GM21528 (cell line): ENCODE measurements around the gene RAPGEF4.

ENCODE experiments used
- ATAC-seq: cut with Tn5 transposase; IDR thresholded peaks from one replicate; pipeline ENCODE4 v1.9.1; 2021; ENCODE audit warnings: mild to moderate bottlenecking, moderate library complexity; ENCODE audit not compliant: unreplicated experiment, low FRiP score

The RAPGEF4 gene

GRCh38 chr2:172855588-172855987 lies 119.9 kb downstream of the RAPGEF4 start:
- ATAC-seq = no peak

DNA sequence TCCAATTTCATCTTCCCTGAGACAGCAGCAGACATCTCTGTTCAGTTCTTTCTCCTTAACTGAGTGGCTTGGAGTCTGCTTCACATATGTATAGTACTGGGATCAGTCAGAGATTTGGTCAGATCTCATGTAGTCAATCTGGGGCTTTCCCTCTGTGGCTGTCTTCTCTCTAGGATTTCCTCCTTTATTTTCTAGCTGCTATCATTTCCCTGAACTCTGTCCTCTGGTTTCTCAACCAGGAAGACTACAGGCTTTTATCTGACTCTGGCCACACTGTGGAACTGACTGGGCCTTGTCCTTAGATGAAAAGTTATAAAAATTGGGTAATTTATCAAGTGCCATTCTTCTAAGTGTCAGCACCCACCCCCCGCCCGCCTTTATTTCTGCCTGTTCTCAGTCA lies 121.0 kb downstream of the RAPGEF4 start:
- ATAC-seq = no peak

- no peak for ATAC-seq
Measured at GRCh38 chr2:172858473-172858745, 122.8 kb downstream of the RAPGEF4 start.

GRCh38 chr2:172859581-172860335 lies 124.1 kb downstream of the RAPGEF4 start:
- no peak for ATAC-seq

DNA sequence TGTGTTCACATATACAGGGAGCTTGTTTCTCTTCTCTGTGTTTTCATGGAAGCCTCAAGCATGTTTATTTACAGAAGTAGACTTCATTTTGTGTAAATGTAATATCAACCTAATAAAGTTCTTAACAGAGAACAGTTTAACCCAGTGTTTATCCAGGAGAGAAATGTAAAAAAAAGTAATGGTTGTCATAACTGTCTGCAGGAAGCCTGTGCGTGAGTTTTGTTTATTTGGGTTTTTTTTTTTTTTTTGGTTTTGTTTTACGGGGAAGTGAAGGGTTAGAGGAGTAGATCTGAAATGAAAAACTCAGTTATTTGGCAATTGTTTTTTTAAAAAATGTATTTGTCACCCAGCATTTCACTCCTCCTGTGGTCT lies 124.7 kb downstream of the RAPGEF4 start:
- no peak for ATAC-seq

GRCh38 chr2:172861098-172861497 lies 125.5 kb downstream of the RAPGEF4 start:
- no peak for ATAC-seq

DNA sequence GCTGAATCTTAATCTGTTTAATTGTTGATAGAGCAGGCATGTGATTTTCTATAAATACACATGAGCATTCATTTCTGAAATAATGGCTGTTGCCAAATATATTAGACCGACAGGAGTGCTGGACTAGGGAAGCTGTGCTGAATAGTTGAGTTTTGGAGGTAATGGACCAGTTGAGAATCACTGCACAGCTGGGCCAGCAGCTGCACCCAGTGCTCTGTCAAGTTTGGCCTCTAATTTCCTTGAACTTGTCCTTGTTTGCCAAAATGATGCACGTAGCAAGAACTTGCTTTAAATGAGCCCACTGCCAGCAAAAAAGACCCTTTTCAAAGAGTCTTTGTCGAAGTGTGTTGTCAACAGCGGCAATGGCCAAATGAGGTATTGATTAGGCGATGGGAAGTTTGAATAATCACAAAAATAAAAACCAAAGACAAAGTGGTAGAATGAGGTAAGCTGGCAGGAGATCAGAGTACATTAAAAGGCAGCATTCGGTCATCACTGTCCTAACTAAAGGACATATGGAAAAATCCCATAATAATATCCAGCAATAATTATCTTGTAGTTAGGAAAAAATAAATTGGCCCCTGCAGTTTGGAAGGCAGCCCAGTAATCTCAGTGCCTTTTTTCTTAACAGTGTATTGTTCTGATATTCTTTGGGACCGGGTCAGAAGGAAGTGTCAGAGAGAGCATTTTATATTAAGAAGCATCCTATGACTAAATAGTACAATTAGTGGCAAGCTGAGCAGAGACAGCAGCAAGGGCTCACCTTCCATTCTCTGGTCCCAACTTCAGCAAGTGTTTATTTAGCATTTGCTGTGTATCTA lies 126.2 kb downstream of the RAPGEF4 start:
- ATAC-seq = no peak

GRCh38 chr2:172863341-172863740 lies 127.7 kb downstream of the RAPGEF4 start:
- ATAC-seq = no peak

GRCh38 chr2:172864182-172864581 lies 128.5 kb downstream of the RAPGEF4 start:
- no peak for ATAC-seq

- ATAC-seq = no peak
Measured at GRCh38 chr2:172865422-172865821, 129.8 kb downstream of the RAPGEF4 start.

DNA sequence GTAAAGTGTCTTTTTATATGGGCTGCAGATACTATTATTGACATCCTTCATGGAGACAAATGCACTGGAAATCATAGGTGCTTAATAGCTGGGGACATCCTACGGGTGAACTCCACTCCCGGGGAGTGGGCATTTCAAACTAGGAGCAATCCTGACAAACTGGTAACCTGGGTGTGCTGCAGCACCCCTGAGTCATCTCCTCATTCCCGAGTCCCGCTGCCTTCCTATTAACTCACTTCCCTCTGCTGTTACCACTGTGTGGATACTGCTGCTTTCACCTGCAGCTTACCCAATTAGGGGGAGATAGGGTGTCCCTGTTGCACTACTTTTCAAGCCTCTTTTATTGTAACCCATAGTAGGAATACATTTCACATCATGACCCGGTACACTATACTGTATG lies 134.2 kb downstream of the RAPGEF4 start:
- ATAC-seq = no peak

GRCh38 chr2:172870396-172870795 lies 134.8 kb downstream of the RAPGEF4 start:
- ATAC-seq = no peak

DNA sequence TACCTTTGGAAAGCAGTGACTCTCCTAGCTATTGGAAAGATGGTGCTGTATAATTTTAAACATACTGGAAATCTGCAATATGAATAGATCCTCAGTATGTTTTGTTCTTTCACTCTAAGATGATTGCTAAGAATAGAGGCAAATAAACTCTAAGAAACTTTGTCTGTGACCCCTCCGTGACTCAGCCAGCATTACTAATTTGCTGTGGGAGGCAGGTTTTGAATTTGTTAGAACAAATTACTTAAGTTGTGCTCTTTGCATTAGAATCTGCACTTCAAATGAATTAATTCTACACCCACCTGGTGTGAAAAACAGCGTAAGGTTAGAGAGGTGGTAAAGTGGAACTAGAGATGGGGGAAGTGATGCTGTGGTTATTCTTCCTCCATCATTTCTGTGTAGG lies 142.2 kb downstream of the RAPGEF4 start:
- no peak for ATAC-seq

- no peak for ATAC-seq
Measured at GRCh38 chr2:172878260-172878659, 142.6 kb downstream of the RAPGEF4 start.

- no peak for ATAC-seq
Measured at GRCh38 chr2:172884336-172884735, 148.7 kb downstream of the RAPGEF4 start.

DNA sequence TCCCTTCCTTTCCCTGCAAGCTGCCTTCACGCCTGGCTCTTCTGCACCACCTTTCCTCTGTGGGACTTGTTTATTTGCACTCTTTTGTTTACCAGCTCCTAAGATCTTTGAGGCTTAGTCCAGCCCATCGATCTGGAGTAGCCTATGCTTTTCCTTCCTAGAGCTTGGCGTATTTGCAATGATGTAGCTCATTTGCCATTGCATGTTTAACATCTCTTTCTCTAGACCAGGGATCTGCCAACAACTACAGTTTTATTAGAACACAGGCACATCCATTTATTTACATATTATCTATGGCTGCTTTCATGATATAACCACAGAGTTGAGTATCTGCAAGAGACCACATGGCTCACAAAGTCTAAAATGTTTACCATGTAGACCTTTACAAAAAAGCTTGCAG lies 150.4 kb downstream of the RAPGEF4 start:
- ATAC-seq = no peak

DNA sequence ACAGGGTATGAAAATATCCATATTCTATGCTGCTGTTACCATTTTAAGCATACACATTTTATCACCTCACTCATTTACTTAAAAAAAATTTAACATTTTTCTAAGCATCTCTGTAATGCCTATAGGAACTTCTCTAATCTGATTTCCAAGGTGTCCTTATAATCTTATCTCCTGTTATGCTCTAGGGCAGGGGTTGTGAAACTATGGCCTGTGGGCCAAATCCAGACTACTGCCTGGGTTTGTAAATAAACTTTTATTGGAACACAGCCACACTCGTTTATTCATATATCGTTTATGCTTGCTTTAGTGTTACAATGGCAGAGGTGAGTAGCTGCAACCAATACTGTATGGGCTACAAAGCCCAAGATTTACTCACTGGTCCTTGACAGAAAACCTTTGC lies 151.6 kb downstream of the RAPGEF4 start:
- no peak for ATAC-seq

DNA sequence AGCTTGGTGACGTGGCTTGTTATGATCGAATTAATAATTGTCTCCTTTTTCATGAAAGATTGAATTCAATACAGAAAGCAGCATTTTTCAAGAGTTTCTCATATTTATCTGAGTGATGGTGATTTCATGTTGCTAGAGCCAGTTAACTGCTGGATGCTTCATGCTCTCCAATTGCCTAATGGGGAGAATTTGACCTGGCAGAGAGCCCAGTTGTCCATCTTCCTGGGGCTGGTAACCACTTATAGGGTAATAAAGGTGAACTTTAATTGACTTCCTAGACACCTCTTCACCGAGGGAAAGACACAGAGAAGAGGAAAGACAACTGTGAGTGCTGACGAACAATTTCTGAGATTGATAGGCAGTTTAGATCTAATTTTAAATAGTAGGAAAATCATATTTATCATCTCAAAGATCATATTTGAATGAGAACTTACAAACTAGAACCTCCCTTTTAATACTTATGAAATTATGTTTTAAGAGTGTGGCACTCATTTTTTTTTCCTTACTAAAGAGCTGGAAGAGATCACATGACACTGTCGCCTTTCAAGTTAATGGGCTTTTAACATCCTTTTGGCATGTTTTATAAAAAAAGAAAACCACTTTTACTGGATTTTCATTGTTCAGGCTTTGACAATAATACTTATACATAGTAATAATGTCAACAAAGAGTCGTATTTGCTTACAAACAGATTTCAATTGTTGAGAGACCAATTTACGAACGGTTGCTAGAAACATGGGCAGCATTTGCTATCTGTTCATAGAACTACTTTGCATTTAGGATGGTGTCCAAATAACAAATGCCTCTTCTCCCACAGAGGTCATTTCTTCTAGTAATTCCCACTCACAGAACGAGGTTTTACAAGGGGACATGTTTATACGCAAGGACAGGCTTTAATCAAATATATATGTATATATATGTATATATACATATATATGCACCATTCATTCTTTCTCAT lies 153.3 kb downstream of the RAPGEF4 start:
- ATAC-seq = no peak

DNA sequence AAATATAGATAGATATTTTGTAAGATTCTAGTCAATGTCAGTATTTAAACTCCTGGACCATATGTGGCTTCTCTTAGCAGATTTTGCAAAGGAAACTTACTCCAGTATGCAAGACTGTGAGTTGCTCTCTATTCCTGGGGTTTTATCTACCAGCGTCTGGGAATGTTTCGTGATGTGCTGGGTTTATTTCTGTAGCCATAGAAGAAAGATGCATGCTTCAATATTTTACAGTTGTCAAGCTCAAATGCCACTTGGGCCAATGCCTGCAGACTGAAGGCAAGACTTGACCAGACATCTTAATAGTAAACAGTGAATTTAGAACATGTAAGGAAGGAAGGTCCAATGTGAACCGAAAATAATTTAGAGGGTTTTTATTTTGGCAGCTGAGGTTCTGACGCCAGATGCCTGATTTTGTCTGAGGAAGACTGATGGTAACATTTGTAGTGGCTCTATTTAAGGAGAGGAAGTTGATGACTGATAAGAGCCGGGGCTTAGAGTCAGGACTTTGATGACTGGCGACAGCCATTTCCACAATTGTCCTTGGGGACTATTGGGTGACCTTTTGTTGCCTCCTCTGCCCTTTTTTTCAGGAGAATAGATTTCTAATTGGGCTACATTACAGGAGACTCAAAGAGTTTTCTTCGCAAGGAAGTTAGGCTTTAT lies 154.3 kb downstream of the RAPGEF4 start:
- ATAC-seq = no peak

- no peak for ATAC-seq
Measured at GRCh38 chr2:172893111-172893510, 157.5 kb downstream of the RAPGEF4 start.

GRCh38 chr2:172893671-172894070 lies 158.0 kb downstream of the RAPGEF4 start:
- ATAC-seq = no peak
